Measurements from ENCODE around the gene TFPI. TPM values are rescaled to one million over a fixed set of nuclear protein-coding genes. Genes with fewer than 3 reads are reported as not detected.

The TFPI gene
- total RNA-seq, 6 experiments from 2014 or later = 145 to 223 (median 189) TPM

- H3K4me1 ChIP-seq = peaks cover 0 to 14% (median 3%) of the 10 kb centered on the region in 4 donors
These were observed 119.2 kb downstream of the TFPI start for GRCh38 chr2:187435078-187435477.

GRCh38 chr2:187434342-187434785 is 119.9 kb downstream of the TFPI start:
- no peaks in the 10 kb centered on the region for H3K27me3 ChIP-seq
- no peak overlapping the region for H3K27ac ChIP-seq
- H3K4me3 ChIP-seq = no peak overlapping the region
- no peak for DNase-seq
- H3K4me1 ChIP-seq = peaks cover 0 to 14% (median 3%) of the 10 kb centered on the region in 4 donors
- intact Hi-C loops (cut with DNase I) = no loop called here
- no peak for ATAC-seq
- 87% methylated on average over 1 of the region's 1 CpG for WGBS (ENCODE audit: insufficient coverage, low coverage, low lambda C conversion rate, missing lambda C conversion rate)
- TF ChIP-seq POLR2A (IDR thresholded peaks at IDR 0.05) = no peak
- TF ChIP-seq CTCF (IDR thresholded peaks at IDR 0.05) = no peak
- no peaks in the 10 kb centered on the region for H3K36me3 ChIP-seq
- no peaks in the 10 kb centered on the region for H3K9me3 ChIP-seq

More at GRCh38 chr2:187435078-187435477, 119.2 kb downstream of the TFPI start:
- H3K9me3 ChIP-seq = no peaks in the 10 kb centered on the region
- no peaks in the 10 kb centered on the region for H3K27me3 ChIP-seq
- H3K27ac ChIP-seq = no peak overlapping the region
- no peak for ATAC-seq
- 80% methylated on average over 1 of the region's 3 CpGs for WGBS (ENCODE audit: insufficient coverage, low coverage, low lambda C conversion rate, missing lambda C conversion rate)
- DNase-seq = no peak
- H3K4me3 ChIP-seq = no peak overlapping the region
- TF ChIP-seq CTCF (IDR thresholded peaks at IDR 0.05) (no peak), POLR2A (IDR thresholded peaks at IDR 0.05) (no peak)
- intact Hi-C loops (cut with DNase I) = no loop called here
- H3K36me3 ChIP-seq = no peaks in the 10 kb centered on the region

- Histone ChIP-seq H3K36me3 (no peaks in the 10 kb centered on the region), H3K4me3 (no peak overlapping the region), H3K4me1 (peaks cover 0 to 7% (median 3%) of the 10 kb centered on the region in 4 donors), H3K27me3 (no peaks in the 10 kb centered on the region), H3K27ac (no peak overlapping the region), H3K9me3 (no peaks in the 10 kb centered on the region)
- ATAC-seq (peak; percentile 84 to 96 (median 94)), DNase-seq (no peak)
- TF ChIP-seq CTCF (IDR thresholded peaks at IDR 0.05) (no peak), POLR2A (IDR thresholded peaks at IDR 0.05) (no peak)
- intact Hi-C loops (cut with DNase I) = no loop called here
These were observed 122.3 kb downstream of the TFPI start for GRCh38 chr2:187431911-187432310.

GRCh38 chr2:187429989-187430388 is 124.2 kb downstream of the TFPI start:
- H3K27ac ChIP-seq = no peak overlapping the region

More at GRCh38 chr2:187429989-187430388, 124.2 kb downstream of the TFPI start:
- DNase-seq (no peak), ATAC-seq (peak in 3 of 4 donors; percentile 23 to 65 (median 58))
- Histone ChIP-seq H3K4me1 (peaks cover 0 to 7% (median 3%) of the 10 kb centered on the region in 4 donors), H3K36me3 (no peaks in the 10 kb centered on the region), H3K27me3 (no peaks in the 10 kb centered on the region), H3K9me3 (no peaks in the 10 kb centered on the region), H3K4me3 (no peak overlapping the region)
- TF ChIP-seq POLR2A (IDR thresholded peaks at IDR 0.05) = no peak
- TF ChIP-seq CTCF (IDR thresholded peaks at IDR 0.05) = no peak
- intact Hi-C loops (cut with DNase I) = no loop called here
